H1 (cell line): ENCODE results near the gene SGMS1. TPM values are rescaled to one million over a fixed set of nuclear protein-coding genes. Genes with fewer than 3 reads are reported as not detected.

Experiments used
- CTCF ChIA-PET: fragments of 300-600 bp; sonication (Branson Sonifier 250); formaldehyde crosslinking; loops from one replicate; lab custom pipeline; 2021; ENCODE audit not compliant: partially characterized antibody; lab: Charles Lee
- POLR2A ChIA-PET: fragments of 300-600 bp; sonication (Branson Sonifier 250); formaldehyde crosslinking; loops from one replicate; lab custom pipeline; 2021; ENCODE audit warnings: inconsistent platforms; ENCODE audit not compliant: partially characterized antibody; lab: Charles Lee
- DNase-seq, 2 experiments: peaks; one replicate each; pipeline versions ENCODE4 v3.0.0 to v3.0.0-alpha.2; 2010 to 2022; ENCODE audit warnings: low spot score in 2 of 2, low read depth in 1 of 2, mixed read lengths in 1 of 2
- FAIRE-seq: peaks from 2 replicates; lab custom pipeline; 2011; peaks lifted over from hg19 to GRCh38; lab: Jason Lieb, UNC
- H2AFZ ChIP-seq: 2 replicates; pipeline ENCODE4 v1.8.1; 2012; ENCODE audit warnings: low read length, inconsistent platforms
- H2AK5ac ChIP-seq: 2 replicates; pipeline ENCODE4 v1.6.1; 2013; ENCODE audit warnings: low read depth, low read length
- H2BK120ac ChIP-seq: replicated peaks from 2 replicates; pipeline ENCODE3; 2013; ENCODE audit warnings: low read depth, low read length, inconsistent platforms
- H2BK12ac ChIP-seq: 2 replicates; pipeline ENCODE4 v1.6.1; 2013; ENCODE audit warnings: low read depth, low read length
- H2BK15ac ChIP-seq: 2 replicates; pipeline ENCODE4 v1.6.1; 2013; ENCODE audit warnings: low read length
- H2BK20ac ChIP-seq: 2 replicates; pipeline ENCODE4 v1.6.1; 2013; ENCODE audit warnings: low read length
- H2BK5ac ChIP-seq: 2 replicates; pipeline ENCODE4 v1.6.1; 2013; ENCODE audit warnings: low read depth, low read length
- H3K14ac ChIP-seq: 2 replicates; pipeline ENCODE4 v1.6.1; 2013; ENCODE audit warnings: inconsistent platforms; ENCODE audit not compliant: insufficient read length
- H3K18ac ChIP-seq: 2 replicates; pipeline ENCODE4 v1.6.1; 2013; ENCODE audit warnings: low read length; ENCODE audit errors: extremely low read depth
- H3K23ac ChIP-seq: 2 replicates; pipeline ENCODE4 v1.6.1; 2013; ENCODE audit warnings: inconsistent platforms; ENCODE audit not compliant: insufficient read length
- H3K23me2 ChIP-seq: 2 replicates; pipeline ENCODE4 v1.6.1; 2013; ENCODE audit warnings: low read depth, low read length
- H3K27ac ChIP-seq: 2 replicates; pipeline ENCODE4 v1.6.1; 2011; ENCODE audit warnings: low read depth, low read length, inconsistent platforms
- H3K27me3 ChIP-seq, 4 experiments: replicated peaks in 1 of 4; 1 replicate in 1 of 4; 2 replicates in 3 of 4; pipeline versions ENCODE4 v1.6.1 to v1.8.1; 2011 to 2013; ENCODE audit warnings: low read length in 3 of 4, mild to moderate bottlenecking in 3 of 4, inconsistent platforms in 2 of 4, mixed read lengths in 2 of 4, moderate library complexity in 1 of 4; ENCODE audit not compliant: control insufficient read depth in 3 of 4, insufficient read depth in 3 of 4; ENCODE audit errors: extremely low read depth in 1 of 4
- H3K36me3 ChIP-seq, 4 experiments: 2 replicates each; pipeline versions ENCODE4 v1.6.1 to v1.8.1; 2011 to 2013; ENCODE audit warnings: mild to moderate bottlenecking in 4 of 4, low read length in 3 of 4, moderate library complexity in 2 of 4, control low read depth in 1 of 4, inconsistent platforms in 1 of 4; ENCODE audit not compliant: insufficient read depth in 4 of 4, control insufficient read depth in 2 of 4
- H3K4ac ChIP-seq: replicated peaks from 2 replicates; pipeline ENCODE3; 2013; ENCODE audit warnings: low read length, low read depth, mixed read lengths, inconsistent platforms; ENCODE audit not compliant: insufficient read length
- H3K4me1 ChIP-seq, 4 experiments: replicated peaks in 1 of 4; 1 replicate in 1 of 4; 2 replicates in 3 of 4; pipeline versions ENCODE4 v1.6.1 to v1.8.1; 2011 to 2013; ENCODE audit warnings: low read length in 3 of 4, inconsistent platforms in 2 of 4, mixed read lengths in 1 of 4; ENCODE audit not compliant: insufficient read depth in 4 of 4, control insufficient read depth in 3 of 4
- H3K4me2 ChIP-seq, 2 experiments: 2 replicates each; pipeline versions ENCODE4 v1.6.1 to v1.8.1; 2011 to 2013; ENCODE audit warnings: low read depth in 2 of 2, low read length in 2 of 2, control low read depth in 1 of 2, inconsistent platforms in 1 of 2, mild to moderate bottlenecking in 1 of 2; ENCODE audit not compliant: insufficient read depth in 1 of 2
- H3K4me3 ChIP-seq, 4 experiments: fragments of 200-600, 300-600 bp in 1 of 4; sonication (generic), shearing (Covaris generic), sonication (Bioruptor Twin) in 1 of 4; 2 replicates each; pipeline versions ENCODE4 v1.5.1 to v1.8.1; 2011 to 2016; ENCODE audit warnings: low read length in 4 of 4, low read depth in 3 of 4, control low read depth in 2 of 4, inconsistent platforms in 2 of 4, mild to moderate bottlenecking in 2 of 4, mixed read lengths in 1 of 4, moderate library complexity in 1 of 4; ENCODE audit not compliant: insufficient read depth in 2 of 4; ENCODE audit errors: extremely low read depth in 1 of 4
- H3K56ac ChIP-seq: replicated peaks from 2 replicates; pipeline ENCODE3; 2013; ENCODE audit warnings: low read depth, mild to moderate bottlenecking, mixed read lengths, low read length, inconsistent platforms; ENCODE audit not compliant: insufficient read length
- H3K79me1 ChIP-seq: 2 replicates; pipeline ENCODE4 v1.6.1; 2013; ENCODE audit warnings: low read depth, low read length, control low read depth
- H3K79me2 ChIP-seq, 2 experiments: 2 replicates each; pipeline versions ENCODE4 v1.6.1 to v1.8.1; 2012 to 2013; ENCODE audit warnings: low read length in 2 of 2, mild to moderate bottlenecking in 2 of 2, inconsistent platforms in 1 of 2; ENCODE audit not compliant: insufficient read depth in 2 of 2, control insufficient read depth in 1 of 2
- H3K9ac ChIP-seq, 4 experiments: replicated peaks in 1 of 4; 1 replicate in 1 of 4; 2 replicates in 3 of 4; pipeline versions ENCODE4 v1.6.1 to v1.8.1; 2011 to 2013; ENCODE audit warnings: low read depth in 3 of 4, low read length in 3 of 4, control low read depth in 2 of 4, mild to moderate bottlenecking in 2 of 4, moderate library complexity in 2 of 4, inconsistent platforms in 1 of 4; ENCODE audit errors: extremely low read depth in 1 of 4
- H3K9me3 ChIP-seq, 2 experiments: 2 replicates each; pipeline versions ENCODE4 v1.6.1 to v1.8.1; 2012 to 2013; ENCODE audit warnings: mild to moderate bottlenecking in 2 of 2, moderate library complexity in 2 of 2, control low read depth in 1 of 2, inconsistent platforms in 1 of 2, low read depth in 1 of 2, low read length in 1 of 2, mixed read lengths in 1 of 2; ENCODE audit not compliant: insufficient read depth in 2 of 2
- H4K20me1 ChIP-seq, 2 experiments: replicated peaks in 1 of 2; 2 replicates each; pipeline versions ENCODE3 to v1.8.1; 2011 to 2013; ENCODE audit warnings: inconsistent platforms in 2 of 2, low read length in 2 of 2, mild to moderate bottlenecking in 1 of 2; ENCODE audit not compliant: insufficient read depth in 2 of 2, control insufficient read depth in 1 of 2
- H4K5ac ChIP-seq: 2 replicates; pipeline ENCODE4 v1.6.1; 2013; ENCODE audit warnings: low read length, low read depth, mixed read lengths, inconsistent platforms; ENCODE audit not compliant: insufficient read length
- H4K8ac ChIP-seq: 2 replicates; pipeline ENCODE4 v1.8.0; 2013; ENCODE audit warnings: mild to moderate bottlenecking, moderate library complexity, low read length, inconsistent platforms; ENCODE audit not compliant: insufficient read depth; ENCODE audit errors: extremely low read depth
- H4K91ac ChIP-seq: replicated peaks from 2 replicates; pipeline ENCODE3; 2013; ENCODE audit warnings: low read length, mixed read lengths, inconsistent platforms; ENCODE audit not compliant: insufficient read length
- GTF2F1 ChIP-seq: IDR thresholded peaks from 2 replicates; pipeline ENCODE4 v1.6.1; 2012; ENCODE audit warnings: low read depth, low read length, improper control_type of control experiment, borderline replicate concordance
- SUZ12 ChIP-seq: fragments of 200-600 bp; sonication (generic); IDR thresholded peaks from 2 replicates; pipeline ENCODE4 v1.6.1; 2012; ENCODE audit warnings: mild to moderate bottlenecking, inconsistent platforms, low read length, moderate library complexity, mixed read lengths
- WGBS, 2 experiments: shearing (Covaris generic) in 1 of 2; methylation state at CpG; one replicate each; pipeline versions ENCODE4 v1.1.6 to v1.1.7; 2013 to 2015; ENCODE audit warnings: low lambda C conversion rate in 2 of 2, mixed read lengths in 2 of 2, inconsistent platforms in 1 of 2, low coverage in 1 of 2, missing lambda C conversion rate in 1 of 2; ENCODE audit not compliant: insufficient replicate concordance in 2 of 2, insufficient coverage in 1 of 2, insufficient read length in 1 of 2; ENCODE audit errors: extremely low coverage in 1 of 2, missing lambda C conversion rate in 1 of 2; 5-methylcytosine and 5-hydroxymethylcytosine counted together
- polyA plus RNA-seq, 7 experiments: library from polyadenylated mRNA; depleted of rRNA in 3 of 7; stranded (reverse) in 5 of 7; unstranded in 2 of 7; fragments of >200 nt in 5 of 7; fragments of 200-250 nt in 2 of 7; gene quantifications; 1 replicate in 5 of 7; 2 replicates in 1 of 7; 4 replicates in 1 of 7; pipeline versions ENCODE4 v1.2.1 to v1.2.3, GENCODE V29; 2011 to 2013; ENCODE audit warnings: missing spikeins in 2 of 7, mixed read lengths in 2 of 7
- total RNA-seq: library from RNA; stranded (reverse); fragmentation: NEBNext Ultra II Directional; extraction: Animal tissue kit (Norgen Biotek cat#: 25700); gene quantifications from 2 replicates; pipeline ENCODE4 v1.2.1, GENCODE V29; 2021

Gene SGMS1
- total and polyA plus RNA-seq, 2 of the 8 experiments (the other 6 are each of a cell fraction or from before 2014, with no cell fraction given), result 6.0 to 15.6 TPM

DNA sequence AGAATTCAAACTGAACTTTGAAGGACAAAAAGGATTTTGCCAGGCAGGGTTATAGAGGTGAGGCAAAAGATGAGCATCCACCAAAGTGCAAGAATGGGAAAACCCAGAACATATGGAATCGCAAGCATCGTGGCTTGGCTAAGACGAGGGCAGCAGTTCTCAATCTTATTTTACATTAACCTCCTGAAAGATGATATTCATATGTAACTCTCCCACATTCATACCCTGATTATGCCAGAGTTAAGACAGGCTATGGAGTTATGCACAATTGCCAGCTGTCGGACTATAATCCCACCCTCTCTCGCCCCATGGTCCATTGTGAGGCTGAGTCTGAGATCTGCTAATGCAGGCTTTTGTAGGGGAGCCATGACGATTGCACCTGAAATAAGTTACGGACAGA, 351.2 kb downstream of the SGMS1 start:
- no peak overlapping the region for H3K4ac ChIP-seq
- H2BK5ac ChIP-seq, result no peak overlapping the region
- ChIA-PET CTCF (interaction anchor here (0.7 to 1.6 kb wide), 7 partner anchors 9 to 737 kb away, joined by 3 to 7 read pairs (median 4); no protein-coding TSS in a partner anchor), POLR2A (no interaction called here)
- no peak for TF ChIP-seq GTF2F1
- TF ChIP-seq SUZ12, result no peak
- no peak overlapping the region for H2BK12ac ChIP-seq
- H3K79me2 ChIP-seq, result no peaks in the 10 kb centered on the region
- no peak overlapping the region for H3K18ac ChIP-seq
- WGBS, 2 experiments, result 85% methylated on average over 7 of the region's 7 CpGs; no CpG with 5 or more reads in 1 of the 2 experiments
- no peak overlapping the region for H2BK15ac ChIP-seq
- no peak overlapping the region for H3K4me2 ChIP-seq
- no peak overlapping the region for H3K4me3 ChIP-seq
- H4K5ac ChIP-seq, result no peak overlapping the region
- H3K23me2 ChIP-seq, result no peaks in the 10 kb centered on the region
- no peaks in the 10 kb centered on the region for H3K4me1 ChIP-seq
- H3K9me3 ChIP-seq, result no peaks in the 10 kb centered on the region
- no peaks in the 10 kb centered on the region for H3K79me1 ChIP-seq
- no peak overlapping the region for H2AFZ ChIP-seq
- no peaks in the 10 kb centered on the region for H4K20me1 ChIP-seq
- no peak for DNase-seq
- no peaks in the 10 kb centered on the region for H3K36me3 ChIP-seq
- no peak overlapping the region for H4K91ac ChIP-seq
- H2BK20ac ChIP-seq, result no peak overlapping the region
- no peak overlapping the region for H3K23ac ChIP-seq
- no peak overlapping the region for H3K27ac ChIP-seq
- H3K9ac ChIP-seq, result no peak overlapping the region
- H2BK120ac ChIP-seq, result no peak overlapping the region
- FAIRE-seq, result no peak
- H3K14ac ChIP-seq, result no peak overlapping the region
- H4K8ac ChIP-seq, result no peak overlapping the region
- no peaks in the 10 kb centered on the region for H3K27me3 ChIP-seq
- H3K56ac ChIP-seq, result no peak overlapping the region
- H2AK5ac ChIP-seq, result no peak overlapping the region
